HG02678 (cell line): ENCODE measurements around the gene CHRNA9.
"Not testable (repeated sequence)": the region's sequence is repeated elsewhere in the genome, so short reads cannot be mapped to it uniquely, and the experiment has no call there.

ENCODE experiments used
- ATAC-seq: cut with Tn5 transposase; IDR thresholded peaks from one replicate; pipeline ENCODE4 v1.9.1; 2021; ENCODE audit warnings: mild to moderate bottlenecking, moderate library complexity; ENCODE audit not compliant: unreplicated experiment

The CHRNA9 gene

GRCh38 chr4:40334591-40335524, at the start of gene CHRNA9:
TSS of gene CHRNA9 (plus strand) at chr4:40335333. CDS start at chr4:40335468, 135 bp downstream.
- ATAC-seq, result no peak

GRCh38 chr4:40285692-40286091, 49.4 kb upstream of the CHRNA9 start:
- ATAC-seq, result no peak

- no peak for ATAC-seq
Measured at GRCh38 chr4:40288566-40288965, 46.6 kb upstream of the CHRNA9 start.

- peak; percentile 42 for ATAC-seq
Measured at GRCh38 chr4:40289366-40290188, 45.6 kb upstream of the CHRNA9 start.

GRCh38 chr4:40290611-40291186, 44.4 kb upstream of the CHRNA9 start:
- not testable (repeated sequence) for ATAC-seq

GRCh38 chr4:40292313-40292759, 42.8 kb upstream of the CHRNA9 start:
- no peak for ATAC-seq

GRCh38 chr4:40294339-40294738, 40.8 kb upstream of the CHRNA9 start:
- no peak for ATAC-seq

GRCh38 chr4:40295030-40295429, 40.1 kb upstream of the CHRNA9 start:
- not testable (repeated sequence) for ATAC-seq

GRCh38 chr4:40295572-40295971, 39.6 kb upstream of the CHRNA9 start:
- ATAC-seq, result no peak

GRCh38 chr4:40299126-40299525, 36.0 kb upstream of the CHRNA9 start:
- no peak for ATAC-seq

GRCh38 chr4:40299811-40300292, 35.3 kb upstream of the CHRNA9 start:
- no peak for ATAC-seq

GRCh38 chr4:40300371-40301162, 34.6 kb upstream of the CHRNA9 start:
- ATAC-seq, result no peak

GRCh38 chr4:40301603-40302002, 33.5 kb upstream of the CHRNA9 start:
- peak; percentile 75 for ATAC-seq

GRCh38 chr4:40303751-40304150, 31.4 kb upstream of the CHRNA9 start:
- no peak for ATAC-seq

- peak; percentile 38 for ATAC-seq
Measured at GRCh38 chr4:40305328-40306170, 29.6 kb upstream of the CHRNA9 start.

- no peak for ATAC-seq
Measured at GRCh38 chr4:40306226-40306625, 28.9 kb upstream of the CHRNA9 start.

- ATAC-seq, result no peak
Measured at GRCh38 chr4:40306976-40307375, 28.2 kb upstream of the CHRNA9 start.

GRCh38 chr4:40307627-40308497, 27.3 kb upstream of the CHRNA9 start:
- no peak for ATAC-seq
